NCI-H187 (cell line): ENCODE measurements around the gene SRGAP1.
"Not testable (repeated sequence)": the region's sequence is repeated elsewhere in the genome, so short reads cannot be mapped to it uniquely, and the experiment has no call there.

ENCODE experiments used
- DNase-seq, 2 experiments: peaks; one replicate each; lab custom pipeline; 2025; lab: John Stamatoyannopoulos, UW

SRGAP1 gene

DNA sequence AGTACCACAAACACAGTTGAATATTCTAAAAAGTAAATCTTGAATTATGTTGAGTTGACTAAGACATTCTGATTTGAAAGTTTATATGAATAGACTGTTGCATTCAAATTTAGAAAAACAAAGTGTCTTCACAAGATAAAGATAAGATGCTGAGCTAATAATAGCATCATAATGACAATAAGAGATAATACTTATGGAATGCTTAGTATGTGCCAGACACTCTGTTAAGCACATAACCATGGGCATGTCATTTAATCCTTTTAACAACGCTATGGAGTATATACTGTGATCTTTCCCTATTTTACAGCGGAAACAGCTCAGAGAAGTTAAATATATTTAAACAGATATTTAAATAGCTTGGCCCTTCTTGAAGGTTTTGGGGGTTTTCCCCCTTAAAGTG, 163.4 kb downstream of the SRGAP1 start:
- DNase-seq: no peak

DNA sequence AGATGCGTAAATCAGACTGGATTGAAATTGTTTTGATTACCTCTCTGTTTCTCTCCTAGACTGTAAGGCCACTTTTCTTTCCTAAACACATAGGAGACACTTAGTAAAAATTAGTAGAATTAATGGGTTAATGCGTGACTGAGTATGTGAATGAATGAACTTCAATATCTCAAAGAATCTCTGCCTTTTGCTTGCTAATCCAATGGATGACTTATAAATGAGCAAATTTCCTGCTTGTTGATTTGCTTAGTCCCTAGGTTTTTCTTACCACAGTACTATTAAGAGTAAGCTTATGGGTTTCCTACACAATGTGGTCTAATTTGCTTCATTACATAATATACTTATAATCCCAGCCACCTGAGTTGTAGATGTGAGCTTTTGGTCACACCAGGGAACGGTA, 164.1 kb downstream of the SRGAP1 start:
- DNase-seq: no peak

DNA sequence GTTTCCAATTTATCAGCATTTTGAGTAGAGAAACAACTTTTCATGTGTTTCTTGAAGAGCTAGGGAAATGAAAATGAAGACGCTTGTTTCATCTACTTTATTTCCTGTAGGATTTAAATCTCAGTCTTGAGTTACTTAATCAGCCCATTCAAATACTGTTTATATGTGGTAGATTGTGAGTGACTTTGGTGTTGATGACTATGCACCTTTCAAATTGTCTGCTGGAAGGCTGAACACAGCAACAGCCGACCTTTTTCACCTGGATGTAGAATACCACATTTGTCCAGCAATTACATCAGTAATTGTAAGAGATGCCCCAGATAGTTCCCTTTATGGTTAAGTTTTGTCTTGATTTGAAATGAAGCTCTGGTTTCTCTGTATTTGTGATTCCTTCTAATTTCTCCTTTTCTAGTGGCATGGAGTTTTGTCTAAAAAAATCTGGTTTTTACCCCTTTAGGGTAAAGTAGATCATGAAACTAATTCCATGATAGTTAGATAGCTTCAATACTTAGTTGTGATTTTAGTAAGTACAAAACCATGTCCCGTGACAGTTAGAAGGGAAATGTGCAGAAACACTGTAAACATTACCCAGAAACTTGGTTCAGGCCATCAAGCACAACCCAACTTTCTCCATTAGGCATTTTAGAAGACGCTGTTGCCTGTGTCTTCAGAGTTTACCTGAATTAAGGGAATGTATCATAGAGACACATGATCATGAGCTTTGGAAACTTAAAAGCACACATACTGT, 165.0 kb downstream of the SRGAP1 start:
- DNase-seq: no peak

DNA sequence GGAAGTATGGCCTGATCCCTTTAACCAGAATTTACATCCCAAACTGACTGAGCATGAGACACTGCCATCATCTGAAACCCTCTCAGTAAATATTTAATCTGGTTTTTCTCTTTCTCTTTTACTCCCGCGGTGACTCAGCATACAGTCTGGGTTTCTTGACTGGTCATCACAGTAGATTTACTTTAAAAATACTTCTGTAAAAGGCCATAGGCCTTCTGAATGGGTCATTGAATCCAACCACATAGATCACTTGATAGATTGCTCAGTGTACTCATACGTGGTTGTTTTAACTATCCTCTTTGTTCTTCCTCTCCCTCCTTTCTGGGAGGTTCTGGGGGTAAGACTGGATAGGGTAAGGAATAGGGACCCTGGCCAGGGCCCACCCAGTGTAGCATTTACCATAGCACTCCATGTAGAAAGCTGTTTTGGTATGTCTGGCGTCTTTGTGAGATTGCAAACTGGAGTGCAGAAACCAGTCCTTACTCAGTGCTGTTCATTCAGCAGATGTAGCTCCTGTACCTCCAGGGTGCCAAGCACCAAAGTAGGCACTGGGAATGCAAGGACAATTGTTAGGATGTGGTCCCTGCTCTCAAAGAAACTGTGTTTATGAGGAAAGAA, 165.7 kb downstream of the SRGAP1 start:
- no peak for DNase-seq

DNA sequence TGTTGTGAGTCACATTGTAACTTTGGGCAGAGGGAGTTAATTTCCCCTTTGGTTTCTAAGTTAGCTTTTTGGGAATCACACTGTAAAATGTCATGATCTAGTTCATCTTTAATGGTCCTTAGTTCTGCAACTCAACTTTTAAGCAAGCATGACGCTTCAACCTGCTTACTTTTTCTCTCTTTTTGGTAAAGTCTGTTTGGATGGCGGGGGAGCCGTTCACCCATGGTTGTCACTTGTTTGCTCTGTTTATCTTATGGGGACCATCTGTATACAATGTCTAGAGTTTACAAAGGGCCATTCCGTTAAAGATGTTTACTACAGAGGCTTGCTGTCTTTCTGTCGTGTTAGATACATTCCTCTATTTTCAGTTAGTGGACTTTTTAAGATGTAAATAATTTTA, 172.0 kb downstream of the SRGAP1 start:
- DNase-seq: no peak

DNA sequence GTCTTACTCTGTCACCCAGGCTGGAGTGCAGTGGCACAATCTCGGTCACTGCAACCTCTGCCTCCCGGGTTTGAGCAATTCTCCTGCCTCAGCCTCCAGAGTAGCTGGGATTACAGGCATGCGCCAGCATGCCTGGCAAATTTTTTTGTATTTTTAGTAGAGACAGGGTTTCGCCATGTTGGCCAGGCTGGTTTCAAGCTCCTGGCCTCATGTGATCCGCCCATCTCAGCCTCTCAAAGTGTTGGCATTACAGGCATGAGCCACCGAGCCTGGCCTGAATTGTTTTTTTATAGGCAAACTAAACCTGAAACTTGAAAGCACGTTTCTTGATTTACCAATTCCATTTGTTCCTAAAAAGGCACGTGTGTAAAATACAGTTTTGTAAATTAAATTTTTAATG, 173.6 kb downstream of the SRGAP1 start:
- DNase-seq: not testable (repeated sequence)

DNA sequence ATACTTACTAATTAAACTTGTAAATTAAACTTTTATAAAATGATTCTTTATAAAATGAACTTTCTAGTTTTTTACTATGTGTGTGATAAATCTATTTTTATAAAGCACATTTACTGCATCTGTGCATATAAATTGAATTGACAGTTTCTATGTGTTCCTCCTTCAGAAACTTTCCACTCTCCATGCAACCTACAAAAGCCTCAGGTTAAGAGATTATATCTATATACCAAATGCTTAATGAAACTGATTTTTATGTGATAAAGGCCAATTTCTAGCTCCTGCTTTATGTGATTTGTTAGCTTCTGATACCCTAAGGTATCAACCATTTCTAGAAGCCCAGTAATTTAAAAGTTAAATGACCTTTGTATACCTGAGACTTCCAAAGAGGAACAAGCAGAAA, 174.0 kb downstream of the SRGAP1 start:
- DNase-seq: no peak

DNA sequence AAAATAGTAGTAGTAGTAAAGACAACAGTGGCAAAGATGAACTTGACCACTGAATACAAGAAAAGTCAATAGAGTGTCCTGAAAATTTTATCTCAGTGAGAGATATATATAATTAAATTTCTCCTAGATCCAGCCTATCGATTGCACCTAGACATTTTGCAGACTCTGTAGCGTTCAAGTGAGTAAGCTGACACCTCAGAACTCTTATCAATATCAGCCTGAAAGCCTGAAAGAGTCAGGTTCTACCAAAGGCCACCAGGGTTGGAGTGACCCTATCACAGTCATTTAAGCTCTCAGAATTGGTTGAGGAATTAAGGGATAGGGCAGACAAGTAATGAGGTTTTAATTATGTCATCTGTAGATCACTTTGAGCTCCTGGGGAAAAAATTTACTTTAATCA, 174.6 kb downstream of the SRGAP1 start:
- no peak for DNase-seq

DNA sequence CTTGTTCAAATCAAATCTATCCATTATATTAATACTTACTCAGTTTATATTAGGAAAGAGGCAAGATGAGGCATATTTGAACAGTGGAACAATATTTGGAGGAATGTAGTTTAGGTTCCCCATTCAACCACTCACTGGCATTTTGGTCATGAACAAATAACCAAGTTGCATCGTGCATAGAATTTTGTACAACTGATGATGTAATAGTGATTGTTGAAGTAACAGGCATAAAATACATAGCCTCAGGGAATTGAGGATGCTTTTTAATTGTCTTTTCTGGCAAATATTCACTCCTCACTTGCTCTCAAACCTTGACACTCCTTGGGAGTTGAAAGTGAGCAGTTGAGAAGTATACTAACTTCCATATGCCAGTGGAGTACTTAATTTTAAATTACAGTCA, 175.2 kb downstream of the SRGAP1 start:
- no peak for DNase-seq

DNA sequence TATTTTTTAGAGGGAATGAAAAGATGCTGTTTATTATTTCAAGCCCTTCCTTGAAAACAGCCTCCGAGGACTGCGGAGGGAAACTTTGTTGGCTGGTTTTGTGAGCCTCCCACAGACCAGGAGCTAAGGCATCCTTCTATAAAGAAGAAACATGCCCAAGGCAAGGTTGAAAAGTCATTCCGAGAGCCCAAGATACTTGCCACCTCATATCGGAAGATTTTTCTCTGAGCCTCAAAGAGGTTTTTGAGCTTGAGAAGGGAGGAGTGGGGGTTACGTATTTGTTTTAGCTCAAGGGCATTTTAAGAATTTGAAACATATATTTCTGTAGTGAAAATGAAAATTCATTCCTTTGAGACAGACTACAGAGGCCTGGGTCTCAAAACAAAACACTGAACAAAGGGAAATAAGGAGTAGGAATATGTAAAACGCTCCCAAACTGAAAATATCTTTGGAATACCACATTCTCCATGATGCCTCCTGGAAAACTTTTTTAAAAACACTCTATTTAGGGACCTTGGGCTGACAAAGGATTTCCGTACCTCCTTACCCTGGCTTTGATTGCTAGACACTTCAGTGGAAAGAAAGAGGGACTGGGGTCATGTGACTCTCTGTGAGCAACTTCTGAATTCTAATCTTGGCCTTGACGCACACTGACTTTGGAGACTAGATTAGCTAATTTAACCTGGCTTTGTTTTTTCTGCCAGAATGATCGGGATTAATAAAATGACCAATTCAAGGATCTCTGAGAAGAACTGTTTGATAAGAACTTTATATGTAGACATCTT, 180.9 kb downstream of the SRGAP1 start:
- DNase-seq: no peak

DNA sequence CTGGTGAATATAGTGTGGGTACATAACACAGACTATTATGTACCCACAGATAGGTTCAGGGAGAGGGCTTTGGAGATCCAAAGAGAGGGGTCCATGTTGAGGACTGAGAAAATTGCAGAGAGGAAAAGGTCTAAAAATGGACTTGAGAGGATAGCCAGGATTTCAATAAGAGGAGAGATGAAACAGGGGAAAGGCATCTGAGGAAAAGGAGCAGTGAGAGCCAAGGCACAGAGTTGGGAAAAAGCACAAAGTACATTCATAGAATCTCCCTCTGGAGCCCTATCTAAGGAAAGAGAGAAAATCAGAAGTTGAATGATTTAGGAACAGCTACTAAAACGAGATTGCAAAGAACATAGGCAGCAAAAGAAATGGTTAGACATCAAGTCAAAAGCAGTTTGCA, 182.8 kb downstream of the SRGAP1 start:
- no peak for DNase-seq

DNA sequence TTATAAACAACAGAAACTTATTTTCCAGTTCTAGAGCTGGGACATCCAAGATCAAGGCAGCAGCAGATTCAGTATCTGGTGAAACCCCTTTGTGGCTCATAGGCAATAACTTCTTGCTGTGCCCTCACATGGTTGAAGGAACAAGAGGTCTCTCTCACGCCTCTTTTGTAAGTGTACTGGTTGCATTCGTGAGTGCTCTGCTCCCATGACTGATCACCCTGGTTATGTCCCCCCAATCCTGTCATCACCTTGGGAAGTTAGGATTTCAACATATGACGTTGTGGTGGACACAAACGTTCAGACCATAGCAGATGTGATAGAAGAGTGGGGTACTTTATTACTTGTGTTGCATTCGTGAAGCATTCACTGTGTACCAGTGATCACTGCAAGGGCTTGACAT, 184.0 kb downstream of the SRGAP1 start:
- no peak for DNase-seq

DNA sequence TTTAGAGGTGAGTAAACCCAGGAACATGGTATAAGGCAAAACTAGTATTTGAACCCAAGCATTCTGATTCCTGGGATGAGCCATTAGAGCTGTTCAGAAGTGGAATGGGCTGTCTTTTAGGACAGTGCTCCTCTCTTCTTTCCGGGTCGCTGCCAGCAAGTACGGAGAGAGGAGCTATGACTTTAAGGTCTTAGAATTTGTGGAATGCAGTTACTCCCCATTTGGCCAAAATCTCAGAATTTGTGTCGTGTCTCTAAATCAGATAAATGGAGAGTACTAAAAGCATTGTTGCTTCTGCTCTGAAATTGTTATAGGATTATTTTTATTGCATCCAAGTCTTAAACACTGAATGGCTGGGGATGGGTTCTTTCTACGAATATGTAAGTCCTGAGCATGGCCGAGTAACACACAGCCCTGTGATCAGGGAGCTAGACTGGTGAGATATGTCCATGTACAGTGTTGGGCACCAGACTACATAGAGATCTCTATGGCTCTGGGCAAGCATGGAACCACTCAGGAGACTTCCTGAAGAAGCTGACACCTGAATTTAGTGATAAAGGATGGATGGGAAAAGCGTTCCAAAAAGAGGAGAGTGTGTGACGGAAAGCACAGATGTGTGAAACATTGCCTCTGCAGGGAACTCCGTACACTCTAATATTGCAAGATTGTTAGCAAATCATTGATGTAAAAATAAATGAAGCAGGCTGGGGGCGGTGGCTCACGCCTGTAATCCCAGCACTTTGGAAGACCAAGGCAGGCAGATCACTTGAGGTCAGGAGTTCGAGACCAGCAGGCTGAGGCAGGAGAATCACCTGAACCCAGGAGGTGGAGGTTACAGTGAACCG, 184.7 kb downstream of the SRGAP1 start:
- no peak for DNase-seq

DNA sequence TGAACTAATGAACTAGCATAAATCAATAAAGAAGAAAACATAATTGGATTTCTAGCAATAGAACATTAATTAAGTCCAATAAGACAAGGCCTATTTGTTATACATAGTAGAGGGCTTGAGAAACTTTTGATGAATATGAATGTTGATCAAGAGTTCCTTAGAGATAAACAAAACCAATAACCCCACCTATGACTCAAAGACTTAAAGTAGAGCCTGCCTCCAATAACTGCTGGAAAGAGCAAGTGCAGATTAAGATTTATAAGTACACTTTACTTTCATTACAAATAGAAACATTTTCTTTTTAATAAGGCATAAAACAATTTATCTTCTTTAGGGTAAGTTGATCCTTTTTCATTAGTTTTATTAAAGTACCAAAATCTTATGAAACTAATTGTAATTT, 185.7 kb downstream of the SRGAP1 start:
- DNase-seq: no peak

DNA sequence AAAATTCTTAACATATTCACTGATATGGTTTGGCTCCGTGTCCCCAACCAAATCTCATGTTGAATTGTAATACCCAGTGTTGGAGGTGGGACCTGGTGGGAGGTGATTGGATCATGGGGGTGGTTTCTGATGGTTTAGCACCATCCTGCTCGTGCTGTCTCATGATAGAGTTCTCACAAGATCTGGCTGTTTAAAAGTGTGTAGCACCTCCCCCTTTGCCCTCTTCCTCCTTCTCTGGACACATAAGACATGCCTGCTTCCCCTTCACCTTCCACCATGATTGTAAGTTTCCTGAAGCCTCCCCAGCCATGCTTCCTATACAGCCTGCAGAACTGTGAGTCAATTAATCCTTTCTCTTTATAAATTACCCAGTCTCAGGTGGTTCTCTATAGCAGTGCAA, 189.6 kb downstream of the SRGAP1 start:
- DNase-seq: not testable (repeated sequence)

DNA sequence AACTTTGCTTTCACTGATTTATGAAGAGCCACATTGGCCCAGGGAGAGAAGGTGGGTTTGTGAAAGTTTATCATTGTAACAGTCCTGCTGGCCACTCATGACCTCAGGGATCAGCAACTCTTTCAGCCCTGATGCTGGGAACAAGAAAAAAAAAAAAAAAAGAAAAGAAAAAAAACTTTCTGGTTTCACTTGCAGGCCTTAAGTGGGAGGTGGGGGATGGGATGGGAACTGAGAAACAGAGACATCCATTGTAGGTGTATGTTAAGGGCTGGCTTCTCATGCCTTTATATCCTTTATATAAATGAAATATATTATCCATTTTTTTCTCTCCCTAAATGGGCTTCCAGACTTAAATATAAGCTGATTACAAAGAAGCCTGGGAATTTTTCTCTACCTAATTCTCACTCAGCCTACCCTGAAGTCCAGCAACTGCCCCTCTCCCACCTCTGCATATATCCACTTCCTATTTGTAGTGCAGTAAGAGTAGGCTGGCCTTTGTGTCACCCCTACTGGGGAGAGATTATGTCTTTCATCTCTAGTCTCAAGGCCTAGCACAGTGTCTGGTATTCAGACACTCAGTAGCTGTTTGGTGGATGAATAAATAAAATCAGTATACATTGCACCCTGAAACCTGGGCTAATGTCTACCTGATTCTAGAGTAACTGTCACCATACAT, 190.5 kb downstream of the SRGAP1 start:
- DNase-seq: no peak

DNA sequence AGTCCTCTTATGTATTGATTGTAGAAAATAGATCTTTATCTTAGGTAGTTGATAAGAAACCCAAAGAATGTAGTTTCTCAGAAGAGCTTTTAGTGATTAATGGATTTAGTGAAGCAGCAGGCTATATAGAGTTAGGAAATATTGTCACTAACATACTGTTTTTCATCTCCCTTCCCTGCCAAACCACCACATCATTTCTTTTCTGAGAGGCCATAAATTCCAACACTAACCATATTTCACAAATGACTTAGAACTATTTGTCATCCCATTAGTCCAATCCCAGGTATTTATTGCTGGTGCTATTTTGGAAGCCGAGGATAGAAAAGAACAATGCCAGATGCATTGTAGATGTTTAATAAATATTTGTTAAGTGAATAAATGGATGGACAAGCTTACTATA, 191.9 kb downstream of the SRGAP1 start:
- DNase-seq: no peak

DNA sequence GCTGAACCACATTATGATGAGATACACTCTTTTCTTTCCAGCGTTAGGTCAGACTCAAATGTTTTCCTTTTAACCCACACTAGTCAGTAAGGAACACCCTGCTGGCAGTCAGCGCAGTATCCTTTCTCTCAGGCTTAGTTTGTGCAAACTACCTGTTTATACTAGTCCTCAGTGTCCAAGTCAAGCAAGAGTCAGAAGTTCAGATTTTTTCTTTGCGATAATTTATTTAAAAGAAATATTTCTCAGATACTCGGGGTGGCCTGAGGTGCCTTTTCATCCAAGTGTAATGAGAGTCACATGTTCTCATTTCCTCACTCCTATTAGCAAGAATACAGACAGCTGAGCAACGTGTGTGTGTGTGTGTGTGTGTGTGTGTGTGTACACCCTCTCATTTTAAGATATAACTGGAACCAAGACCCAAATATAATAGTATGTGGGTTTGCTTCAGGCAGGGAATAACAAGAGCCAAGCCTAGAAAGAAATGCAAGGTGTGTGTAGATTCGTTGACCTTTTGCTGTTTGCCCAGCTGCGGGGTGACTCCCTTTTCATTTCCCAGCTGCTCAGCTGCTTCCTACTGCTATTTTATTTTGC, 194.9 kb downstream of the SRGAP1 start:
- DNase-seq: peak; percentile 19 to 60

DNA sequence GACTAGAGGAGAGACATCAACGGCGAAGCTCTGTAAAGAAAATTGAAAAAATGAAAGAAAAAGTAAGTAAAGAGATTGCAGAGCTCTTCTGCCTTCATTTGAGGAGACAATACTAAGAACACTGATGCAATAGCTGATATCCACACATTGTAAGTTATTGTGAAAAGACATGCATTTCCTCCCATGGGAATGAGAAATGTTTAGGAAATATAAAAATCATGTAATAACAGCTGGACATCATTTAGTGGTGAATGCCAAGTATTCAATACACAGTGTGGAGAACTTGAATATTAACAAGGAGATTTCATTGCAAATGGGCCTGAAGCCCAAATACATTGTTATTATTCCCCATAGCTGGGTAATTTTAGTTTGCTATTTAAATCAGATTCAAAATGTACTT, 198.4 kb downstream of the SRGAP1 start:
- DNase-seq: no peak

DNA sequence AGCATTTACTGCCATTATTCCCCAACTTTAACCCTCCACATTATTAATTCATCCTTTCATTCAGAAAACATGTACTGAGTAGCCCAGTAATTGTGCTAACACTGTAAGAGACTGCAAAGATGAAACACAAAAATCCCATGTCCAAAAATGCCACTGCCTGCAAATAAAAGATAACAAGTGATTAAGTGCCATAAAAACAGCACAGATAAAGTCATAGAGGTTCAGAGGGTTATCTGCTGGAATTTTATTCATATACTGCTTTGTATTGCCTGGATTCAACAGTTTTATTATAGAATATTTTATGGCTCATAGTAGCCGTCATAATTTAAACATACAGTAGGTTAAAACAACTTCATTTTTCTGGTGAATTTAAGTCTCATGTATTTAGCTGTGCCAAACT, 199.7 kb downstream of the SRGAP1 start:
- DNase-seq: no peak

DNA sequence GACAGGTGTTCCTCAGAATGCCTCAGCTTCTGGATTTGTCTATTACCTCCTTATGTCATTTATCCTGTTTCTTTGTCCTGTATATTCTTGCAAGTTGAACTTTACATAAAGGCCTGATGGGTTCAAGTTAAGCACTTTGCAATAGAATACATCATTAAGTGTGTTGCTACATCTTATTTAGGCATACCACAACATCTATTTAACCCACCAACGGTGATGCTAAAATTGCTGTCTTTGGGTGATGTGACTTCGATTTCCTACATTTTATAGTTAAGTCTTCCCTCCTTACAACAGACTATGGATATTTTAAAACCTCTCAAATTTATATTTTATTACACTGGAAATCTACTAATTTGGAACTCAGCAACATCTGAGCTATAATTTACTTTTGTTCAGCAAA, 206.6 kb downstream of the SRGAP1 start:
- DNase-seq: no peak
